Dermis microvascular lymphatic vessel endothelial cell (primary cell): ENCODE data around the gene ATAD3B. TPM values are rescaled to one million over a fixed set of nuclear protein-coding genes. Genes with fewer than 3 reads are reported as not detected.
"Not testable (repeated sequence)": the region's sequence is repeated elsewhere in the genome, so short reads cannot be mapped to it uniquely, and the experiment has no call there.

Source experiments
- DNase-seq, 2 donors: peaks; one replicate each; pipeline versions ENCODE4 v3.0.0 to v3.0.0-alpha.2; 2010; ENCODE audit warnings: low read depth in 2 of 2
- total RNA-seq: library from RNA; depleted of rRNA; stranded (reverse); fragments of >200 nt; gene quantifications from 2 replicates; pipeline ENCODE4 v1.2.1, GENCODE V29; 2014

Gene ATAD3B
- total RNA-seq: 13.3 and 16.6 TPM in 2 replicates

GRCh38 chr1:1471389-1472052 lies at the start of gene ATAD3B:
ATAD3B (plus strand) TSS chr1:1471765; CDS start chr1:1471885, 120 bp downstream.
- peak; percentile 84 to 95 for DNase-seq

GRCh38 chr1:1421907-1422464 lies 49.6 kb upstream of the ATAD3B start:
- no peak for DNase-seq

GRCh38 chr1:1422465-1423244 lies 48.9 kb upstream of the ATAD3B start:
- no peak for DNase-seq

GRCh38 chr1:1423245-1423597 lies 48.3 kb upstream of the ATAD3B start:
- DNase-seq: no peak

GRCh38 chr1:1424707-1425106 lies 46.9 kb upstream of the ATAD3B start:
- DNase-seq: no peak

GRCh38 chr1:1425426-1425752 lies 46.2 kb upstream of the ATAD3B start:
- no peak for DNase-seq

- no peak for DNase-seq
Measured at GRCh38 chr1:1425753-1426495, 45.6 kb upstream of the ATAD3B start.

GRCh38 chr1:1426496-1427105 lies 45.0 kb upstream of the ATAD3B start:
- no peak for DNase-seq

GRCh38 chr1:1427106-1427819 lies 44.3 kb upstream of the ATAD3B start:
- DNase-seq: no peak

- DNase-seq: no peak
Measured at GRCh38 chr1:1427820-1428148, 43.8 kb upstream of the ATAD3B start.

GRCh38 chr1:1428174-1428573 lies 43.4 kb upstream of the ATAD3B start:
- no peak for DNase-seq

GRCh38 chr1:1428967-1429366 lies 42.6 kb upstream of the ATAD3B start:
- DNase-seq: not testable (repeated sequence)

- DNase-seq: peak; percentile 60 to 74
Measured at GRCh38 chr1:1429671-1430073, 41.9 kb upstream of the ATAD3B start.

- peak; percentile 60 to 93 for DNase-seq
Measured at GRCh38 chr1:1430114-1430982, 41.2 kb upstream of the ATAD3B start.

- DNase-seq: no peak
Measured at GRCh38 chr1:1430992-1431844, 40.3 kb upstream of the ATAD3B start.

- peak in 1 of 2 donors; percentile 19 for DNase-seq
Measured at GRCh38 chr1:1431845-1432273, 39.7 kb upstream of the ATAD3B start.

- no peak for DNase-seq
Measured at GRCh38 chr1:1432274-1432950, 39.2 kb upstream of the ATAD3B start.

GRCh38 chr1:1432951-1433803 lies 38.4 kb upstream of the ATAD3B start:
- peak in 1 of 2 donors; percentile 29 for DNase-seq
